Testis (tissue), 3 donors: Measurements from ENCODE around the gene RIC1. TPM values are rescaled to one million over a fixed set of nuclear protein-coding genes. Genes with fewer than 3 reads are reported as not detected.
"Not testable (repeated sequence)": the region's sequence is repeated elsewhere in the genome, so short reads cannot be mapped to it uniquely, and the experiment has no call there.

Experiments used
- DNase-seq: peaks from one replicate; pipeline ENCODE4 v3.0.0-alpha.2; 2019
- H3K27ac ChIP-seq, 2 donors: fragments of 200-600 bp; sonication (generic); one replicate each; pipeline ENCODE4 v1.5.1; 2019
- H3K27me3 ChIP-seq: fragments of 200-600 bp; sonication (generic); one replicate; pipeline ENCODE4 v1.5.1; 2019
- H3K36me3 ChIP-seq: fragments of 200-600 bp; sonication (generic); one replicate; pipeline ENCODE4 v1.5.1; 2017; ENCODE audit warnings: low read depth; ENCODE audit errors: missing control alignments
- H3K4me1 ChIP-seq: fragments of 200-600 bp; sonication (generic); one replicate; pipeline ENCODE4 v1.5.1; 2019
- H3K4me3 ChIP-seq, 2 donors: fragments of 200-600 bp; sonication (generic); one replicate each; pipeline ENCODE4 v1.5.1; 2017 to 2019
- H3K9me3 ChIP-seq: fragments of 200-600 bp; sonication (generic); one replicate; pipeline ENCODE4 v1.5.1; 2017
- CTCF ChIP-seq, 3 experiments: fragments of 450-650 bp in 2 of 3; fragments of 200-600 bp in 1 of 3; sonication (generic) in 1 of 3; IDR thresholded peaks; one replicate each; pipeline ENCODE4 v1.5.1; 2016 to 2019; ENCODE audit warnings: antibody characterized with exemption in 3 of 3, mild to moderate bottlenecking in 2 of 3, moderate library complexity in 1 of 3
- POLR2A ChIP-seq: fragments of 450-650 bp; IDR thresholded peaks from one replicate; pipeline ENCODE4 v1.6.1; 2017; ENCODE audit warnings: antibody characterized with exemption, mild to moderate bottlenecking, moderate library complexity
- WGBS, 2 donors: methylation state at CpG; one replicate each; pipeline ENCODE4 v1.1.5; 2018; 5-methylcytosine and 5-hydroxymethylcytosine counted together
- intact Hi-C: fragments of 100-400 bp; cut with DNase I; formaldehyde crosslinking; loops from one replicate; pipeline ENCODE4 v1.15.1; 2023; ENCODE audit warnings: low total_unique reads
- polyA plus RNA-seq: library from polyadenylated mRNA; stranded (reverse); fragments of 350-450 nt; fragmentation: Illumina TruSeq; extraction: RNeasy Lipid Tissue Mini Kit (QIAGEN cat#74804); gene quantifications from one replicate; pipeline ENCODE4 v1.2.3, GENCODE V29; 2014; ENCODE audit warnings: low read depth, low replicate concordance; ENCODE audit not compliant: insufficient read depth
- total RNA-seq, 2 donors: library from RNA; depleted of rRNA; stranded (reverse); fragments of >200 nt; gene quantifications; one replicate each; pipeline ENCODE4 v1.2.3, GENCODE V29; 2016

The RIC1 gene
- total and polyA plus RNA-seq, 3 donors from 2014 or later = 25.6 to 45.5 (median 44.0) TPM

DNA sequence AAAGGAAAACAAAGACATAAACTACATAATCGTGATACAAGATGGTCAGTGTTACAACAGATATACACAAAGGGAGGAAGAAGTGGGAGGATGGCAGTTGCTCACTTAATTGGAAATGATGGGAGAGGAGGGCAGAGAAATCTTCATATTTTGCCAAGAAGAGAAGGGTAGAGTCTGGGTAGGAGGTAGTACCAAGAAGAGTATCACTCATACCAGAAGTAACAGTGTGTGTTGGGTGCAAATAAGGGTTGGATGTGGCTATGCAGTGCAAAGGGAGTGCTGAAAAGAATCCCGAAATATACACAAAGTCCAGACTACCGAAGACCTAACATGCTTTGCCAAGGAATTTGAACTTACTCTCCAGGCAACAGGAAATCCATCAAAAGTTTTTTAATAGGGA lies 163.0 kb downstream of the RIC1 start:
- no peaks in the 10 kb centered on the region for H3K36me3 ChIP-seq
- H3K27me3 ChIP-seq = no peaks in the 10 kb centered on the region
- H3K4me3 ChIP-seq = no peak overlapping the region
- TF ChIP-seq CTCF (IDR thresholded peaks at IDR 0.05) (no peak), POLR2A (no peak)
- no peaks in the 10 kb centered on the region for H3K9me3 ChIP-seq
- H3K4me1 ChIP-seq = no peaks in the 10 kb centered on the region
- no peak overlapping the region for H3K27ac ChIP-seq
- no peak for DNase-seq
- intact Hi-C loops = no loop called here
- 77 to 78% methylated on average over 3 of the region's 3 CpGs for WGBS, 2 donors

- Histone ChIP-seq H3K27ac (no peak overlapping the region), H3K9me3 (no peaks in the 10 kb centered on the region), H3K36me3 (no peaks in the 10 kb centered on the region), H3K27me3 (no peaks in the 10 kb centered on the region), H3K4me3 (no peak overlapping the region), H3K4me1 (no peaks in the 10 kb centered on the region)
- TF ChIP-seq POLR2A = no peak
- TF ChIP-seq CTCF (IDR thresholded peaks at IDR 0.05) = no peak
- intact Hi-C loops = no loop called here
- no peak for DNase-seq
- 84 to 94% methylated on average over 1 of the region's 1 CpG for WGBS, 2 donors
Measured at GRCh38 chr9:5793812-5794211, 164.9 kb downstream of the RIC1 start.

- H3K27ac ChIP-seq = no peak overlapping the region
- DNase-seq = no peak
- intact Hi-C loops = no loop called here
- TF ChIP-seq CTCF (IDR thresholded peaks at IDR 0.05) (no peak), POLR2A (no peak)
- 90% methylated on average over 2 of the region's 2 CpGs for WGBS, 2 donors
- H3K27me3 ChIP-seq = no peaks in the 10 kb centered on the region
- no peak overlapping the region for H3K4me3 ChIP-seq
- no peaks in the 10 kb centered on the region for H3K36me3 ChIP-seq
- no peaks in the 10 kb centered on the region for H3K9me3 ChIP-seq
- H3K4me1 ChIP-seq = no peaks in the 10 kb centered on the region
Measured at GRCh38 chr9:5796298-5796697, 167.4 kb downstream of the RIC1 start.

DNA sequence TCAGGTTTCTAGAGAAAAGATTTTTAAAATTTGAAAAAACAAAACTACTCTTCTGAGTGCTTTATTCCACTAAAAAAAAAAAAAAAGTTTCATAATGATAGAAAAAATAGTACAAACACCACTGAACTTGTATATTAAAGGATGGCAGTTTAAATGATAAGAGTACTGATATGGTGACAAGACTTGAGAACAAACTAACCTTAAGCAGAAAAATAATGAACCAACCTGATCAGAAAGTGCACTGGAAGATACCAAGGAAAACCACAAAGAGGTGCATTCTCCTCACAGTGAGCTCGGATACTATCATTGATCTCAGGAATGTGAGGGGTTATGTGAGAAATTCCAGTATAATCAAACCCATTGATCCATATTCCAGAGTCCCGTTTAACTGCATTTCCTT lies 169.7 kb downstream of the RIC1 start:
- 51 to 62% methylated on average over 2 of the region's 2 CpGs for WGBS, 2 donors
- TF ChIP-seq POLR2A = no peak
- TF ChIP-seq CTCF (IDR thresholded peaks at IDR 0.05) = no peak
- DNase-seq = no peak
- no peaks in the 10 kb centered on the region for H3K4me1 ChIP-seq
- H3K9me3 ChIP-seq = no peaks in the 10 kb centered on the region
- no peaks in the 10 kb centered on the region for H3K36me3 ChIP-seq
- no peaks in the 10 kb centered on the region for H3K27me3 ChIP-seq
- H3K4me3 ChIP-seq = no peak overlapping the region
- intact Hi-C loops = no loop called here
- no peak overlapping the region for H3K27ac ChIP-seq

DNA sequence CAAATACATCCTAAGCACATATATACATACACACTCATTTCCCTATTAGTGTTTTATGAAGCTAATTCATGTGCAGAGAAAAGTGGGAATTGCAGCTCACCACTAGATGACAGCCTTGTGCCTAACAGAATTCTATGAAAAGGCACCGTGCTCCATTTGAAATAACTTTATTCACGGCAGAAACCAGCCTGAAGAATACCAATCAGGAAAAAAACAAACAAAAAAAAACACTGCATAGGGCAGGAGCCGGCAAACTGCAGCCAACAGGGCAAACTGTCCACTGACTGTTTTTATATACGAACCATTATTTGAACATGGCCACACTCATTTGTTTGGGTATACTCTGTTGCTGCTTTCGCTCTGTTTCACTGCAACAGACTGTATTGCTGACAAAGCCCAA lies 170.4 kb downstream of the RIC1 start:
- TF ChIP-seq POLR2A (no peak), CTCF (IDR thresholded peaks at IDR 0.05) (peak; percentile 46 to 71 (median 69))
- intact Hi-C loops = no loop called here
- Histone ChIP-seq H3K36me3 (no peaks in the 10 kb centered on the region), H3K27me3 (no peaks in the 10 kb centered on the region), H3K4me1 (no peaks in the 10 kb centered on the region), H3K27ac (peak overlapping the region in 1 of 2 donors; percentile 63), H3K9me3 (no peaks in the 10 kb centered on the region), H3K4me3 (no peak overlapping the region)
- WGBS, 2 donors = 21 to 31% methylated on average over 5 of the region's 5 CpGs
- DNase-seq = peak; percentile 48

- intact Hi-C loops, H3K36me3 ChIP-seq, DNase-seq, H3K27me3 ChIP-seq, H3K4me1 ChIP-seq, H3K9me3 ChIP-seq, H3K4me3 ChIP-seq, H3K27ac ChIP-seq: not testable (repeated sequence)
- 79 to 80% methylated on average over 7 of the region's 7 CpGs for WGBS, 2 donors
Measured at GRCh38 chr9:5800378-5800777, 171.5 kb downstream of the RIC1 start.
